ENCODE results near the gene ISL1. TPM values are rescaled to one million over a fixed set of nuclear protein-coding genes. Genes with fewer than 3 reads are reported as not detected.

The ISL1 gene
- total RNA-seq, 2 experiments from 2014 or later = not detected

DNA sequence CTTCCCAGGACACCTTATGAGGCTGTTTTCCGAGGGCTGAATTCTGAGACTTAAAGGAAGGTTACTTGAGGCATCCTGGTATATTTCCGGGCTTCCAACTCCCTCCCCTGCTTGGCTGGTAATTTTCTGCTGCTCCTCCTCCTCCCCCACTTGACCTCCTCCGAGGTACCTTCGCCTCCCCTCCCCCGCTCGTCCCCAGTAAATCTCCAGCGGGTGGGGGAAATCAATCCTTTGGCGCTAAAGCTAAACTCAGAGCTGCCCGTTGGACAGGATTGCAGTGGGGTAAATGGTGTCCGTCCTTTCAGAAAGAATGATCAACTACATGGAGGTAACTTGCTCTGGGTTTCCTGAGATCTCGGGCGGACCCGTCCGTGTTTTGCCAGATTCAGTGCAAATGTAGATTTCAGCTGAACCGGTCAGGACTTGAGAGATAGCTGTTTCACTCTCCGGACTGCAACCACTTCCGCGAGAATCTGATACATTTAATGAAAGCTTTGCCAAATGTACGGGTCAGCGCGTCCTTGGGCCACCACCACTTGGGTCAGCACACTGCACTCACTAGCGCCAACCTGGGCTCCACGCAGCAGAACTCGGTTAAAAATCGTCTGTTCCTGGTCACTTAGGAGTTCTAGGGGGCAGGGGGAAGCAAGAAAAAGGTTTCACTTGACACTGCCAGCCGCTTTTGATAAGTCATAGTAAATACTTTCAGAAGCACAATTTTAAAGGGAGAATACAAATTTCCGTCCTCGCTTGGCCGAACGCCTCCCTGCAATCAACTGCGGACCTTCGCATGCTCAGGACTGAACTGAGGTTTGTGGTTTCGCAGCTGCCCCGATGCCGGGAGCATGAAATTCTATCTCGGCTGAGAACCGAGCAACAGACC, 4.6 kb upstream of the ISL1 start:
- Mint-ChIP-seq H3K27me3 (peaks cover 80% of the 10 kb centered on the region), H3K9me3 (ENCODE audit: low read depth) (peaks cover 6% of the 10 kb centered on the region), H3K36me3 (ENCODE audit: low read depth) (no peaks in the 10 kb centered on the region), H3K4me1 (peaks cover 5% of the 10 kb centered on the region), H3K27ac (no peak overlapping the region), H3K4me3 (no peak overlapping the region)
- no peak for DNase-seq
- ChIA-PET POLR2A (no interaction called here), CTCF (interaction anchor here (0.7 kb wide), 1 partner anchor 13 kb away, joined by 3 read pairs; no protein-coding TSS in a partner anchor)
- no peak for ATAC-seq
- intact Hi-C loops (cut with DNase I, micrococcal nuclease) = loop anchor here in 1 of 2 experiments (2.0 kb wide), 1 partner anchor 1278 kb away; no protein-coding TSS in a partner anchor

DNA sequence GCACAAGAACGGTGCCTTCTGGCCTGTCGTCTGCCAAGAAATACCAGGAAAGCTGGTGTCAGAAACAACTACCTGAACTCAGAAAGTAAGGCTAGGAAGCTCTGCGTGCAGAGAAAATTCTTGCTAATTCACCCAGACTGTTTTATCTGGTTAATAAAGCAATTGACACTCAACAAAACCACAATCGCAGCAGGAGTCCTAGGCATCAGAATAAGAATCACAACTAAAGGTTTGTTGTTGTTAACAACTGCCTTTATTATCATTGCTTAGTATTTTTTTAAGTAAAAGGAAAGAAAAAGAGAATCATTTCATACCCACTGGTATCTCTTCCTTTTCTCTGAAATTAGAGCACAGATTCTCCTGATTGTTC, 3.9 kb upstream of the ISL1 start:
- peaks cover 6% of the 10 kb centered on the region for H3K9me3 Mint-ChIP-seq (ENCODE audit: low read depth)
- POLR2A ChIA-PET = no interaction called here
- CTCF ChIA-PET = interaction anchor here (0.7 kb wide), 1 partner anchor 12 kb away, joined by 3 read pairs; no protein-coding TSS in a partner anchor
- H3K36me3 Mint-ChIP-seq (ENCODE audit: low read depth) = no peaks in the 10 kb centered on the region
- no peak for DNase-seq
- intact Hi-C loops (cut with DNase I, micrococcal nuclease) = loop anchor here in 1 of 2 experiments (2.0 kb wide), 1 partner anchor 1277 kb away; no protein-coding TSS in a partner anchor
- H3K4me3 Mint-ChIP-seq = no peak overlapping the region
- no peak overlapping the region for H3K27ac Mint-ChIP-seq
- peaks cover 81% of the 10 kb centered on the region for H3K27me3 Mint-ChIP-seq
- ATAC-seq = no peak
- peaks cover 5% of the 10 kb centered on the region for H3K4me1 Mint-ChIP-seq

DNA sequence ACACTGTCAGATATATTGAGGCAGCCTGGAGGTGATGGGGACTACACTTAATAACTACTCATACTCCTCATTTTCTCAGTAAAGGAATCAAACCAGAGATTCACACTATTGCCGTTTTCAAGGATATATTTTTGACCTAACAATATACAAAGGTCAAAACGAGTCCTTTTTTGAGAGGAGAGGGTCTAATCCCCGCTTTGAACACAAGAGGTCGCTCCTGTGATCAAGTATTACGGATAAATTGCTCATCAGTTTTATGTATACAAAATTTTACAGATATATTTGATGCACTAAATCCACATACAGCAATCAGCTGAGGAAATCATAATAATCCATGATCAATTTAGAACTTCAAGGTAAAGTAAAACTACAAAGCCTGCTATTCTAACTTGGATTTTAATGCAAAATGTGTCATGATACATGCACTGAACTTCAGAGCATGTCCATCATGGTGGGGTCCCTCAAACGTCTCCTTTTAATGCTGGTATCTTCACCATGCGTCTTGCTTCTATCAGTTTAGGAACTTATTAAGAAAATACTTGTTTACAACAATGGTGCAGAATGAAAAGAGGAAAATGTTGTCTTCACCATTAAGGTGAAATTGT, 2.5 kb upstream of the ISL1 start:
- Mint-ChIP-seq H3K27ac (no peak overlapping the region), H3K9me3 (ENCODE audit: low read depth) (peaks cover 3% of the 10 kb centered on the region), H3K4me1 (peaks cover 5% of the 10 kb centered on the region), H3K27me3 (peaks cover 84% of the 10 kb centered on the region), H3K36me3 (ENCODE audit: low read depth) (no peaks in the 10 kb centered on the region), H3K4me3 (no peak overlapping the region)
- ChIA-PET POLR2A (no interaction called here), CTCF (interaction anchor here (0.6 to 0.8 kb wide), 3 partner anchors 10 to 1327 kb away, joined by 3 to 4 read pairs (median 3); no protein-coding TSS in a partner anchor)
- DNase-seq = no peak
- ATAC-seq = no peak
- intact Hi-C loops (cut with DNase I, micrococcal nuclease) = loop anchor here (2.0 to 5.0 kb wide), 3 partner anchors 416 to 976 kb away; no protein-coding TSS in a partner anchor

DNA sequence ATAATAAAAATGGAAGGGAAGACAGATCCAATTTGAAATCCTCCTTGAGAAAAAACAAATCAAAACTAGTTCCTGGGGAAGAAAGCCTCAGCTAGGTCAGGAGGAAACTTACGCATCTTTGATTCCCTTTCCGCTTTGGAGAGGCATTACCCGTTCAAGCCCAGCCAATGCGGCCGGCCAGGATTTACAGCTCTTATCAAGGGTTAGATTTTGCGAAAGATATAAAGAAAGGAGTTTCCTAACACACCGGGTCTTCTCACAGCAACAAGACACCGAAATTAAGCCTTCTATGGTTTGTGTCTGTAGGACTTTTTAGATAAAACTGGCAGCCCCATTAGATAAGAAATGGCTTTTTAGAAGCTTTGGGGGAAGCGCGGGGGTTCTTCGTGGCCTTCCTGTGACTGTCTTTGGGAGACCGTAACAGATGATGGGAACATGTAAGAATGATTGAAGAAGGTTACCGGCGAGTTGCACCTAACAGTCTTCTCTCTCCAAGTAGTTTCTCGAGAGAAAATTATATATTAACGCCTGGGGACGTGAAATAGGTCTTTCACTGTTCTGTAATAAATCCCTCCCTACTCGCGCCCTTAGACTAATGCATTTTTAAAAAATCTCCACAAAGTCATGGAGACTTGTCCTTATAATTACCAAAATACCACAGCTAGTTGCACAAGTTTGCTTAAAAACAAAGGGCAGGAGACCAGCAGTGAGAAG, 1.3 kb upstream of the ISL1 start:
- intact Hi-C loops (cut with DNase I, micrococcal nuclease) = loop anchor here (2.0 to 5.0 kb wide), 5 partner anchors 15 to 975 kb away; no protein-coding TSS in a partner anchor
- DNase-seq (no peak), ATAC-seq (no peak)
- H3K9me3 Mint-ChIP-seq (ENCODE audit: low read depth) = peaks cover 3% of the 10 kb centered on the region
- POLR2A ChIA-PET = no interaction called here
- CTCF ChIA-PET = interaction anchor here (0.7 to 0.8 kb wide), 3 partner anchors 192 to 420 kb away, joined by 3 read pairs; no protein-coding TSS in a partner anchor
- peaks cover 5% of the 10 kb centered on the region for H3K4me1 Mint-ChIP-seq
- H3K27ac Mint-ChIP-seq = no peak overlapping the region
- no peaks in the 10 kb centered on the region for H3K36me3 Mint-ChIP-seq (ENCODE audit: low read depth)
- peaks cover 87% of the 10 kb centered on the region for H3K27me3 Mint-ChIP-seq
- no peak overlapping the region for H3K4me3 Mint-ChIP-seq

DNA sequence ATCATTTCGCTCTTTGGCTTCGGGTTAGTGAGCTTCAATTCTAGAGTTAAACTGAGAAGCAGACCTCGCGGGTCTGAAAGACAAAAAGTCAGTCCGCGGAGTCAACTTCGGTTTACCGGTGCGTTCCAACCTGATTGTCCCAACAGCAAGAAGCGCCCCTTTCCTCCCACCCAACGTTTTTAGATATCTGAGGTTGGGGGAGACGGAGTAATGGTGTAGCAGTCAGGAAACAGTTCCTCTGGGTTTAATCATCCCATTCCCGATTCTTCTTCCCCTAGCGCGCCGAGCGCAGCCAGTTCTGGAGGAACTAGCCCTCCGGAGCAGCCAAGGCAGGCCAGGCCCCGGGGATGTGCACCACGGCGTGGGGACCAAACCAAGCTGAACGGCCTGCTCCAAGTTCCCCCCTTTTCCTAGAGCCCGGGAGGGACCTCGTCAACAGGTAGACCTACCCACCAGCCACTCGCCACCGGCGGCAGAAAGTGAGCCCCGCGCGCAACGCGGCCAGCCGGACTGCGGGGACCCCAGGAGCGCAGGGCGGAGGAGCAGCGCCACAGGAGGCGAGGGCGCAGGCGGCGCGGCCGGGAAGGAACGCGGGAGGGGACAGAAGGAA, 622 bp upstream of the ISL1 start:
- CTCF ChIA-PET = no interaction called here
- peak overlapping the region; percentile 26 for H3K4me3 Mint-ChIP-seq
- no peaks in the 10 kb centered on the region for H3K36me3 Mint-ChIP-seq (ENCODE audit: low read depth)
- H3K27me3 Mint-ChIP-seq = peaks cover 85% of the 10 kb centered on the region
- ATAC-seq = no peak
- no peak overlapping the region for H3K27ac Mint-ChIP-seq
- peaks cover 3% of the 10 kb centered on the region for H3K9me3 Mint-ChIP-seq (ENCODE audit: low read depth)
- intact Hi-C loops (cut with DNase I, micrococcal nuclease) = loop anchor here in 1 of 2 experiments (2.0 to 5.0 kb wide), 3 partner anchors 14 to 625 kb away; no protein-coding TSS in a partner anchor
- peaks cover 5% of the 10 kb centered on the region for H3K4me1 Mint-ChIP-seq
- POLR2A ChIA-PET = no interaction called here
- no peak for DNase-seq

DNA sequence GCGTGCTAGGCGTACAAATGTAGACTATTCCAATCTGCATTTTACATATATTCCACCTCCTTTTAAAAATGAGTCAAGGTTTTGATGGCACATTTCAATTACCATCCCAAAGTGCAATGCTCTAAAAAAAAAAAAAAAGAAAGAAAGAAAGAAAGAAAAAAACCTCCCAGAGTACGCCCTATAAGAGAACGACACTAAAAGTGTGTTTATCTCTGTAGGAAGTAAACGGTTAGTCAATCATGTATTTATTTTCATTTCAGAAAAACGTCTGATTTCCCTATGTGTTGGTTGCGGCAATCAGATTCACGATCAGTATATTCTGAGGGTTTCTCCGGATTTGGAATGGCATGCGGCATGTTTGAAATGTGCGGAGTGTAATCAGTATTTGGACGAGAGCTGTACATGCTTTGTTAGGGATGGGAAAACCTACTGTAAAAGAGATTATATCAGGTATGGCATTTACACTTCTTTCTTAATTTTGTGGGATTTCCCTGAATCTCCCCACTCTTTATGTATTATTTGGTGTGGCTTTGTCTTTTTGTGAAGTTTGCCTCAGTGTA, 1.1 kb downstream of the ISL1 start:
- intact Hi-C loops (cut with DNase I, micrococcal nuclease) = loop anchor here in 1 of 2 experiments (2.0 to 5.0 kb wide), 2 partner anchors 416 to 623 kb away; no protein-coding TSS in a partner anchor
- ChIA-PET POLR2A (no interaction called here), CTCF (no interaction called here)
- ATAC-seq (no peak), DNase-seq (no peak)
- Mint-ChIP-seq H3K36me3 (ENCODE audit: low read depth) (no peaks in the 10 kb centered on the region), H3K27ac (no peak overlapping the region), H3K4me1 (no peaks in the 10 kb centered on the region), H3K9me3 (ENCODE audit: low read depth) (no peaks in the 10 kb centered on the region), H3K27me3 (peaks cover 81% of the 10 kb centered on the region), H3K4me3 (no peak overlapping the region)

DNA sequence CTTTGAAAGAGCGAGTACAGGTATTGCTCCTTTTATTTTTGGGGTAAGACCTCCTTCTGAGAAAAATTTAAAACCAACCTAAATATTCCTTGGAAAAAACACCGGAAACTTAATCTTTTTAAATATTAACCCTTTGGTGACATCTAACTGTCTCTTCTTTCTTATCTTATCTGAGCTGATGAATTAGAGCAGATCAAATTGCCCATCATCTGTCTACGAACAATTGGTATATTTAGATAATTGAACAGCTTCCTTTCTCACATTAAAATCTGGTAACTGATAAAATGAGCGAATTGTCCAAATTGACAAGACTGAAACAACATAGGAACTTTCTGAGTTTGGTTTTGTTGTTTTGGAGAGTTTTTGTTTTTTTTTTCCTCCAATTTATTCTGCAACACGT, 2.0 kb downstream of the ISL1 start:
- ATAC-seq (no peak), DNase-seq (no peak)
- CTCF ChIA-PET = no interaction called here
- Mint-ChIP-seq H3K27ac (no peak overlapping the region), H3K4me1 (no peaks in the 10 kb centered on the region), H3K4me3 (no peak overlapping the region), H3K9me3 (ENCODE audit: low read depth) (no peaks in the 10 kb centered on the region), H3K27me3 (peaks cover 75% of the 10 kb centered on the region), H3K36me3 (ENCODE audit: low read depth) (no peaks in the 10 kb centered on the region)
- POLR2A ChIA-PET = no interaction called here
- intact Hi-C loops (cut with DNase I, micrococcal nuclease) = loop anchor here in 1 of 2 experiments (2.0 kb wide), 1 partner anchor 416 kb away; no protein-coding TSS in a partner anchor

DNA sequence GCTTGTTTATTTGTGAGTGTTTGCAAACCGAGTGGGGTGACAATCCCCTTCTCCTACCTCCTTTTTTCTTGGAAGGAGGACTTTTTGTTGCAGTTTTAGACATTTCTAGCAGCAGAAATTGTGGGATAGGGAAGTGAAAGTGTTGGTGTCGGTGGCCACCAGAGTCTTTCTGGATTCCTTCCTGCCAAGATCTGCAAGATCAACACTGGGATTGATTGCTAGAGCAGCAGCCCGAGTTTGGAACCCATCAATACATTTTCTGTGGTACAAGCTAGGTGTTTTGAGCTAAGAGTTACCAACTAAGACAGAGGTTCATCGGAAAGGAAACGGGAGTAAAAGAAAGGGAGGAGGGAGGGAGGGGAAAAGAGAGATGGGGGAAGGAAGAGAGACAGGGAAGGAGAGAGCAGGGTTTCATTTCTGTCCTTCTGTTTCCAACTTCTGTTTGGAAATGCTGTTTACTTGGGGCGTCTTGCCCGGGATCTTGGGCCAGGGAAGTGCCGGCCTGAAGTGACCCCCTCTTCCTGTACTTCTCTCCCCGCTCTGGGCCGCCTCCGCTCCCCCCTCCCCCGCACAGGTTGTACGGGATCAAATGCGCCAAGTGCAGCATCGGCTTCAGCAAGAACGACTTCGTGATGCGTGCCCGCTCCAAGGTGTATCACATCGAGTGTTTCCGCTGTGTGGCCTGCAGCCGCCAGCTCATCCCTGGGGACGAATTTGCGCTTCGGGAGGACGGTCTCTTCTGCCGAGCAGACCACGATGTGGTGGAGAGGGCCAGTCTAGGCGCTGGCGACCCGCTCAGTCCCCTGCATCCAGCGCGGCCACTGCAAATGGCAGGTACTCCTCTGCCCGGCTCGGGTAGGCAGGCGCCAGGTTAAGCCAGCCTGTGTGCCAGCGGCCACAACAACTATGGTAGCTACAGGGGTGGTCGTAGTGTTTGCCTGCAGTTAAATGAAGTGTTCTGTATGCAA, 4.0 kb downstream of the ISL1 start:
- Mint-ChIP-seq H3K4me3 (no peak overlapping the region), H3K9me3 (ENCODE audit: low read depth) (no peaks in the 10 kb centered on the region), H3K4me1 (no peaks in the 10 kb centered on the region), H3K27ac (no peak overlapping the region), H3K36me3 (ENCODE audit: low read depth) (no peaks in the 10 kb centered on the region), H3K27me3 (peaks cover 73% of the 10 kb centered on the region)
- no peak for ATAC-seq
- intact Hi-C loops (cut with DNase I, micrococcal nuclease) = no loop called here
- ChIA-PET POLR2A (no interaction called here), CTCF (no interaction called here)
- no peak for DNase-seq

DNA sequence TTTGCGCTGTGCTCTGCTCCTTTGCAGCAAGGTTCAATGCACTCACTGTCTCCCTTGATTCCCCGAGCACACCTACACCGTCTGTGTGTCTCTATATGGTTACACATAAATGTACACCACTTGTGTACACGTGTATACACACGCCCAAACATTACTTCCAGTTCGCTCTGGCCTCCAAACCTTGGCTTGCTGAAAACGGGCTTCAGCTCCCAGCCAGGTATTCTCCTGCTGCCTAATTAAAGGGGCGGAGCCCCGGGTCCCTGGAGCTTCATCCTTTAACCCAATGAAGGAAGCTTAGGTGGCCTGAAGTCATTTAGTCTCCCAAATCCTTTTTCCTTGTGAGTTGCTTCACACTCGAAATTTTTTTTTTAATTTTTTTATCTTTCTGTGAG, 4.6 kb downstream of the ISL1 start:
- Mint-ChIP-seq H3K27ac (no peak overlapping the region), H3K27me3 (peaks cover 71% of the 10 kb centered on the region), H3K9me3 (ENCODE audit: low read depth) (no peaks in the 10 kb centered on the region), H3K36me3 (ENCODE audit: low read depth) (no peaks in the 10 kb centered on the region), H3K4me3 (no peak overlapping the region), H3K4me1 (no peaks in the 10 kb centered on the region)
- CTCF ChIA-PET = interaction anchor here (0.6 kb wide), 1 partner anchor 21 kb away, joined by 3 read pairs; no protein-coding TSS in a partner anchor
- no peak for DNase-seq
- POLR2A ChIA-PET = interaction anchor here (0.6 to 0.7 kb wide), 2 partner anchors 12 to 1769 kb away, joined by 3 to 5 read pairs; no protein-coding TSS in a partner anchor
- no peak for ATAC-seq
- intact Hi-C loops (cut with DNase I, micrococcal nuclease) = no loop called here
